Measurements from ENCODE around the gene PRRC1. TPM values are rescaled to one million over a fixed set of nuclear protein-coding genes. Genes with fewer than 3 reads are reported as not detected.

Gene PRRC1
- polyA plus RNA-seq, 1 donor from 2014 or later = 36.3 TPM

GRCh38 chr5:127517110-127517479 lies 345 bp upstream of the PRRC1 start:
- Histone ChIP-seq H3F3A (ENCODE audit: insufficient read depth, low read length, poor library complexity, severe bottlenecking) (no peaks in the 10 kb centered on the region), H2AFZ (ENCODE audit: low read depth, low read length) (peak overlapping the region; percentile 78), H3K27ac (ENCODE audit: low read length) (no peak overlapping the region), H3K4me2 (ENCODE audit: low read length) (peak overlapping the region; percentile 39), H3K36me3 (ENCODE audit: insufficient read depth, low read length) (peaks cover 9% of the 10 kb centered on the region), H3K27me3 (ENCODE audit: insufficient read depth, low read depth, low read length) (no peaks in the 10 kb centered on the region), H3K79me2 (replicated peaks; ENCODE audit: insufficient read depth, low read length) (peaks cover 41% of the 10 kb centered on the region), H3K4me3 (ENCODE audit: low read length) (peak overlapping the region; percentile 94), H3K9ac (ENCODE audit: low read length) (peak overlapping the region; percentile 93), H4K20me1 (ENCODE audit: insufficient read depth) (no peaks in the 10 kb centered on the region), H3K9me3 (ENCODE audit: low read length) (no peaks in the 10 kb centered on the region), H3K9me2 (ENCODE audit: insufficient read depth, low read length) (no peaks in the 10 kb centered on the region)
- no peak for TF ChIP-seq EP300 (conservative IDR thresholded peaks at IDR 0.05; ENCODE audit: poor library complexity, severe bottlenecking)
- TF ChIP-seq POLR2AphosphoS5 (IDR thresholded peaks at IDR 0.05) = no peak
- no peak for TF ChIP-seq TAF1 (IDR thresholded peaks at IDR 0.05; ENCODE audit: low read depth)
- no peak for TF ChIP-seq REST (IDR thresholded peaks at IDR 0.05; ENCODE audit: borderline replicate concordance)
- no peak for TF ChIP-seq EZH2 (IDR thresholded peaks at IDR 0.05; ENCODE audit: borderline replicate concordance, insufficient read depth, low read length, poor library complexity, severe bottlenecking)

- H3K27me3 ChIP-seq (ENCODE audit: insufficient read depth, low read depth, low read length) = no peaks in the 10 kb centered on the region
- no peaks in the 10 kb centered on the region for H3F3A ChIP-seq (ENCODE audit: insufficient read depth, low read length, poor library complexity, severe bottlenecking)
- H3K4me3 ChIP-seq (ENCODE audit: low read length) = peak overlapping the region; percentile 94
- H4K20me1 ChIP-seq (ENCODE audit: insufficient read depth) = no peaks in the 10 kb centered on the region
- peaks cover 9% of the 10 kb centered on the region for H3K36me3 ChIP-seq (ENCODE audit: insufficient read depth, low read length)
- H3K79me2 ChIP-seq (replicated peaks; ENCODE audit: insufficient read depth, low read length) = peaks cover 45% of the 10 kb centered on the region
- H3K4me2 ChIP-seq (ENCODE audit: low read length) = peak overlapping the region; percentile 75
- H3K27ac ChIP-seq (ENCODE audit: low read length) = peak overlapping the region; percentile 79
- TF ChIP-seq CTCF (IDR thresholded peaks at IDR 0.05; ENCODE audit: poor library complexity, severe bottlenecking) (no peak), RAD21 (conservative IDR thresholded peaks at IDR 0.05) (no peak), EP300 (conservative IDR thresholded peaks at IDR 0.05; ENCODE audit: poor library complexity, severe bottlenecking) (no peak), SMC3 (conservative IDR thresholded peaks at IDR 0.05; ENCODE audit: poor library complexity) (no peak), MXI1 (conservative IDR thresholded peaks at IDR 0.05; ENCODE audit: poor library complexity, severe bottlenecking) (peak; percentile 17), TAF1 (IDR thresholded peaks at IDR 0.05; ENCODE audit: low read depth) (no peak)
- H3K9me3 ChIP-seq (ENCODE audit: low read length) = no peaks in the 10 kb centered on the region
- no peaks in the 10 kb centered on the region for H3K9me2 ChIP-seq (ENCODE audit: insufficient read depth, low read length)
- H3K9ac ChIP-seq (ENCODE audit: low read length) = peak overlapping the region; percentile 93
- peak overlapping the region; percentile 97 for H2AFZ ChIP-seq (ENCODE audit: low read depth, low read length)
Observed at GRCh38 chr5:127518319-127518621, 830 bp downstream of the PRRC1 start.

GRCh38 chr5:127519527-127519926 lies 2.1 kb downstream of the PRRC1 start:
- no peak overlapping the region for H2AFZ ChIP-seq (ENCODE audit: low read depth, low read length)
- TF ChIP-seq MXI1 (conservative IDR thresholded peaks at IDR 0.05; ENCODE audit: poor library complexity, severe bottlenecking) = no peak
- no peak for TF ChIP-seq EZH2 (IDR thresholded peaks at IDR 0.05; ENCODE audit: borderline replicate concordance, insufficient read depth, low read length, poor library complexity, severe bottlenecking)
- TF ChIP-seq CTCF (IDR thresholded peaks at IDR 0.05; ENCODE audit: poor library complexity, severe bottlenecking) = no peak
- TF ChIP-seq SMC3 (conservative IDR thresholded peaks at IDR 0.05; ENCODE audit: poor library complexity) = no peak
- no peak for TF ChIP-seq POLR2AphosphoS5 (IDR thresholded peaks at IDR 0.05)
- TF ChIP-seq TAF1 (IDR thresholded peaks at IDR 0.05; ENCODE audit: low read depth) = no peak
- no peak for TF ChIP-seq REST (IDR thresholded peaks at IDR 0.05; ENCODE audit: borderline replicate concordance)
- H3K27me3 ChIP-seq (ENCODE audit: insufficient read depth, low read depth, low read length) = no peaks in the 10 kb centered on the region
- H3K36me3 ChIP-seq (ENCODE audit: insufficient read depth, low read length) = peaks cover 10% of the 10 kb centered on the region
- H3K9me3 ChIP-seq (ENCODE audit: low read length) = no peaks in the 10 kb centered on the region
- H3K9me2 ChIP-seq (ENCODE audit: insufficient read depth, low read length) = no peaks in the 10 kb centered on the region
- no peaks in the 10 kb centered on the region for H3F3A ChIP-seq (ENCODE audit: insufficient read depth, low read length, poor library complexity, severe bottlenecking)
- H3K27ac ChIP-seq (ENCODE audit: low read length) = no peak overlapping the region
- no peak overlapping the region for H3K9ac ChIP-seq (ENCODE audit: low read length)
- peaks cover 45% of the 10 kb centered on the region for H3K79me2 ChIP-seq (replicated peaks; ENCODE audit: insufficient read depth, low read length)
- peak overlapping the region; percentile 75 for H3K4me2 ChIP-seq (ENCODE audit: low read length)
- H4K20me1 ChIP-seq (ENCODE audit: insufficient read depth) = no peaks in the 10 kb centered on the region
- H3K4me3 ChIP-seq (ENCODE audit: low read length) = peak overlapping the region; percentile 94
